ENCODE results near the gene TIAM2.

TIAM2 gene

DNA sequence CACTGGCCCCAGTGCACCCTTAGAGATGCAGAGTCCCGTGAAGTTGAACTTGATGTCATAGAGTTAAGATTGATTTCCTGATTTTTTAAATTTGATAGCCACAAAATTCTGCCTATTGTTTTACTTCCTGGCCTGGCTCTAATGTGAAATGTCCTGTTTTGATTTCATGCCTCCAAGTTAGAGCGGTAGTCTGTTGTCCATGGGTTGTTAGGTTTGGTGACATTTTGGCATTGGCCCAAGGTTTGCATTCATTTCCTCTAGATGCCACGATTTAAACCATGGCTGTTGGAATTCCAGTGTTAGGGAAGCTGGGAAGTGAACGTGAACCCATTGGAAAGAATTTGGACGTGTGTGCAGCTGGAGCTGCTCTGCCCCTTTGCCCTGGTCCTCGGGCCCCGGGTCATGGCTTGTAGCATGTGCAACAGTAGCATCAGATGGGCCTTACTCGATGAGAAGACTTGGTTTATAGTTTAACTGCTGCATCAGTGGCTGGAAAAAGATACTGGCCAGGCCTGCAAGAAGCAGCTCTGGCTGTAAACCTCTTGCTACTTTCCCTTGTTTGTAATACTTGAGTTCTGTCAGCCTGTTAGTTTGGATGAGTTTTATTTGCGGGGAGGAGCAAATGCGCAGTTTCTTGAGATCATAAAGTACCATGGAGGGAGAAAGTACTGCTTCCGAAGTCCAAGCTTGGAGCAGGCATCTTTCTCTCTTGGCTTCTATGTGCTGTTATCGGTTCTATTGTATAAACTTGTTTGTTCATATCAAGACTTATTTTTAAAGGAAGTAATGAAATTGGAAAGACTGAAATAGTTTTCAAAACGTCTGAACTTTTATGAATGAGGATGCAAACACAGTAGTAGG lies 147.3 kb downstream of the TIAM2 start:
- Histone ChIP-seq H3K27me3 (ENCODE audit: insufficient read depth, low read length) (no peaks in the 10 kb centered on the region), H3K4me3 (ENCODE audit: low read length) (peak overlapping the region; percentile 17; the same call in 1 of the 2 replicates), H3K27ac (ENCODE audit: low read length) (no peak overlapping the region), H3K9me3 (ENCODE audit: insufficient read depth, low read depth, low read length) (no peaks in the 10 kb centered on the region), H3K9ac (ENCODE audit: low read depth, low read length) (peak overlapping the region; percentile 18; the same call in 1 of the 2 replicates), H3K4me1 (ENCODE audit: insufficient read depth, low read length) (peaks cover 34% of the 10 kb centered on the region), H3K36me3 (ENCODE audit: insufficient read depth, low read depth, low read length) (peaks cover 8% of the 10 kb centered on the region; the same call in 1 of the 2 replicates)

DNA sequence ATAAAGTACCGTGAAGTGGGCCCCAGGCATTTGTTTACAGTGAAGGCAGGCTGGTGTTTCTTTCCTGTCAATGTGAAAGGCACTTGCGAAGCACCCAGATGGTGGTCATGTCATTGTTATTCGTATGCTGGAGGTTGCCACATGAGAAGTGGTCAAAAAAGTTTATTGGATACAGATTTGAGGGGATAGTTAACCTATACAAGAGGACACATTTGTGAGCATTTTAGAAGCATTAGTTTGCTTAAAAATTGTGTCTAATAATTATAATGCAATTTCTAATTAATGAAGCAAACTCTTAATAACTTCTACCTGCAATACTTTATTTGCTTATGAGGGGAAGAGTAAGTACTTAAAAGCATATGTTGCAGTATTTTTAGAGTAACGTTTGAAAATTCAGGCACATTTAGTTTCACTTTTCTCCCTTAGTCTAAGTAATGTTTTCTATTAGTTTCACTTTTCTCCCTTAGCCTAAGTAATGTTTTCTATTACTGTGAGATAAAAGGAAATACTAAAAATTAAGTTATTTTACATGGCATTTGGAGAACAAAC lies 148.0 kb downstream of the TIAM2 start:
- peak overlapping the region; percentile 66; the same call in 1 of the 2 replicates for H3K9ac ChIP-seq (ENCODE audit: low read depth, low read length)
- H3K4me1 ChIP-seq (ENCODE audit: insufficient read depth, low read length): peaks cover 38% of the 10 kb centered on the region
- no peaks in the 10 kb centered on the region for H3K27me3 ChIP-seq (ENCODE audit: insufficient read depth, low read length)
- peak overlapping the region; percentile 57 for H3K27ac ChIP-seq (ENCODE audit: low read length)
- H3K4me3 ChIP-seq (ENCODE audit: low read length): peak overlapping the region; percentile 17; the same call in 1 of the 2 replicates
- H3K36me3 ChIP-seq (ENCODE audit: insufficient read depth, low read depth, low read length): peaks cover 8% of the 10 kb centered on the region; the same call in 1 of the 2 replicates
- H3K9me3 ChIP-seq (ENCODE audit: insufficient read depth, low read depth, low read length): no peaks in the 10 kb centered on the region

DNA sequence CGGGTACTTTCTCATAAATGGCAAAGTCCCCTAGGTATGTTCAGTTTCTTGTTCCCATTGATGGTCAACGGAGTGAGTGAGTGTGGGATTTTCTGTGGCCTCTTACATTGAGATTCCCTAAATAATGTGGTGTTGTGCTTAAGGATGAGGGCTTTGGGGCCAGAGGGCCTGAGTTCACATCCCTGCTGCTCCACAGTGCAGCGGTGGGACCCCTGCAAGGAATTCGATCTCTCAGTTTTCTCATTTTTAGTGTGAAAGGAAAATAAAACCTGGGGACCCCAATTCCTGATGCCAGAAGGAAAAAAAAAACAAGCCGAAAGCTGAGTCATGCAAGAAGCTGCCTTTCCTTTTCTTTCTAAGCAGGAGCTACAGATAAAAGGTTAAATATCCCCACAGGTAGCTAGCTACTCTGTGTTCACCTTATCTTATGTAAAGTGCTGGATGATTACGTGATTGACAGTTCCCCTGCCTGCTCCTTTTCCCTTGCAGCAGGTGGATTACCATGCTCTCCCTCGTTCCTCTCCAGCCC lies 148.5 kb downstream of the TIAM2 start:
- H3K27me3 ChIP-seq (ENCODE audit: insufficient read depth, low read length): no peaks in the 10 kb centered on the region
- peaks cover 8% of the 10 kb centered on the region; the same call in 1 of the 2 replicates for H3K36me3 ChIP-seq (ENCODE audit: insufficient read depth, low read depth, low read length)
- H3K4me1 ChIP-seq (ENCODE audit: insufficient read depth, low read length): peaks cover 43% of the 10 kb centered on the region
- H3K9me3 ChIP-seq (ENCODE audit: insufficient read depth, low read depth, low read length): no peaks in the 10 kb centered on the region
- H3K9ac ChIP-seq (ENCODE audit: low read depth, low read length): peak overlapping the region; percentile 66; the same call in 1 of the 2 replicates
- peak overlapping the region; percentile 17; the same call in 1 of the 2 replicates for H3K4me3 ChIP-seq (ENCODE audit: low read length)
- H3K27ac ChIP-seq (ENCODE audit: low read length): peak overlapping the region; percentile 61

DNA sequence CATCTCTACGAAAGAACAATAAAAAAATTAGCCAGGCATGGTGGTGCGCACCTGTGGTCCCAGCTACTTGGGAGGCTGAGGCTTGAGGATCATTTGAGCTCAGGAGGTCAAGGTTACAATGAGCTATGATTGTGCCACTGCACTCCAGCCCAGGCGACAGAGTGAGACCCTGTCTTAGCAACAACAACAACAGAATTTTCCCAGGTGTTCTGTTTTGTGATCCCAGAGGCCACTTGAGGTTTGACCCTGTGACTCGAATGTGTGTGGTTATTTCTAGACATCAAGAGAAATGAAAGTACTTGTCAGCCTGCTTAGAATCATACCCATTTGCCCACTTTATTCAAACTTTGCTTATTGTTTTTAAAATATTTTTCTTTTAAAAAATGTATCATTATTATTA lies 151.1 kb downstream of the TIAM2 start:
- no peak overlapping the region for H3K9ac ChIP-seq (ENCODE audit: low read depth, low read length)
- peaks cover 47% of the 10 kb centered on the region for H3K4me1 ChIP-seq (ENCODE audit: insufficient read depth, low read length)
- peaks cover 12% of the 10 kb centered on the region; the same call in 1 of the 2 replicates for H3K36me3 ChIP-seq (ENCODE audit: insufficient read depth, low read depth, low read length)
- H3K9me3 ChIP-seq (ENCODE audit: insufficient read depth, low read depth, low read length): no peaks in the 10 kb centered on the region
- H3K27ac ChIP-seq (ENCODE audit: low read length): no peak overlapping the region
- H3K4me3 ChIP-seq (ENCODE audit: low read length): no peak overlapping the region
- no peaks in the 10 kb centered on the region for H3K27me3 ChIP-seq (ENCODE audit: insufficient read depth, low read length)

DNA sequence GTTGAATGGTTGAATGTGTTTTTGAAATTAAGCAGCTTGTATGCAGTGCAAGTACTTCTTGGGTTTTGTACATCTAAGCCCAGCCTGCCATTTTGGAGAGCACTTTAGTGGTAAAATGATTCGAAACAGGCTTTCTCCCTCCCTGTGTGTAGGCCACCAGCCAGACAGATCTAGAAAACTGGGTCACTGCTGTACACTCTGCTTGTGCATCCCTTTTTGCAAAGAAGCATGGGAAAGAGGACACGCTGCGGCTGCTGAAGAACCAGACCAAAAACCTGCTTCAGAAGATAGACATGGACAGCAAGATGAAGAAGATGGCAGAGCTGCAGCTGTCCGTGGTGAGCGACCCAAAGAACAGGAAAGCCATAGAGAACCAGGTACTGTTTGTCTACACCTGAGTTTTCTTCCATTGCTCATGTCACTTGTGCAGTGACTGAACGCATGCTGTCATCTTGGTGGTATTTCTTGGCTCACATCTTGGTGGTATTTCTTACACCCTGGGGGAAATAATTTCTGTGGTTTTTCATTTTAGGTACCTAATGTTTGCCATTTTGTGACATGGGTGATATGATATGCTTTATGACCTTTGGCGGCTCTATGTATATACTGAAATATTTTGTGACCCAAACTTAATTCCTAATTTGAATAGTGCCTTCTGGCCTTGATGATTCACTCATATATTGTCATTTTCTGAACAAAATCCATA lies 153.0 kb downstream of the TIAM2 start:
- H3K4me3 ChIP-seq (ENCODE audit: low read length): peak overlapping the region; percentile 45; the same call in 1 of the 2 replicates

DNA sequence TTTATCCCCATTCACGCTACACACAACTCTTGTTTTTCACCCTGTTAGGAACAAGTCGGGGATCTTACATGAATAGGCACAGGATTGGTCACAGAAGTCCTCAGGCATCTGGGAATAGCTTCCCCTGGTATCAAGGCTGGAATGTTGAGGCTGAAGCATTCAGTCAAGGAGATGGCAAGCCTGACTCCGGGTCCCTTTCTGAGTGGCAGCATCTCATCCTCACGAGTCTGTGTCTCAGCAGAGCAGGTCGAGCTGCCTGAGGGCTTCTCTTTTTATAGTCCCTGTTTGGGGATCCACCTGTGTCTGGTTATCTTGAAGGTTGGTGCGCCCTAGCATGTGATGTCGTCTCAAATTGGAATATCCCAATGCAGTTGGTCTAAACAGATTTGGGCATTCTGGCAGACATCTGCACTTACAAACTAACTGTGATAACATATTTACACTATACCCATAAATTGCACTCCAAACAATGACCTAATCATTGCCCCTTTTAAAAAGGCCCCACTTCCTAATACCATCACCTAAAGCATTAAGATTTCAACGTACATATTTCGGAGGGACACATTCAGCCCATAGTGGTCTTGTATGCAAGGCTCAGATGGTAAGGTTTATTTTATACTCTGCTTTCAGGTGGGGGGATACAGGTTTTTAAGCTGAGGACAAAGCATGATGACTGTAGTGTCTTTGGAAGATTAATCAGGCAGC lies 156.0 kb downstream of the TIAM2 start:
- Histone ChIP-seq H3K27me3 (ENCODE audit: insufficient read depth, low read length) (no peaks in the 10 kb centered on the region), H3K9ac (ENCODE audit: low read depth, low read length) (no peak overlapping the region), H3K4me1 (ENCODE audit: insufficient read depth, low read length) (peaks cover 17% of the 10 kb centered on the region), H3K4me3 (ENCODE audit: low read length) (no peak overlapping the region), H3K36me3 (ENCODE audit: insufficient read depth, low read depth, low read length) (0 out of 2 replicates have a peak, but pooled peaks cover 4% of the 10 kb centered on the region), H3K9me3 (ENCODE audit: insufficient read depth, low read depth, low read length) (no peaks in the 10 kb centered on the region), H3K27ac (ENCODE audit: low read length) (no peak overlapping the region)

More for the DNA sequence above, 153.0 kb downstream of the TIAM2 start:
- Histone ChIP-seq H3K9me3 (ENCODE audit: insufficient read depth, low read depth, low read length) (no peaks in the 10 kb centered on the region), H3K27me3 (ENCODE audit: insufficient read depth, low read length) (no peaks in the 10 kb centered on the region), H3K4me1 (ENCODE audit: insufficient read depth, low read length) (peaks cover 36% of the 10 kb centered on the region), H3K36me3 (ENCODE audit: insufficient read depth, low read depth, low read length) (peaks cover 12% of the 10 kb centered on the region; the same call in 1 of the 2 replicates), H3K9ac (ENCODE audit: low read depth, low read length) (no peak overlapping the region), H3K27ac (ENCODE audit: low read length) (no peak overlapping the region)

DNA sequence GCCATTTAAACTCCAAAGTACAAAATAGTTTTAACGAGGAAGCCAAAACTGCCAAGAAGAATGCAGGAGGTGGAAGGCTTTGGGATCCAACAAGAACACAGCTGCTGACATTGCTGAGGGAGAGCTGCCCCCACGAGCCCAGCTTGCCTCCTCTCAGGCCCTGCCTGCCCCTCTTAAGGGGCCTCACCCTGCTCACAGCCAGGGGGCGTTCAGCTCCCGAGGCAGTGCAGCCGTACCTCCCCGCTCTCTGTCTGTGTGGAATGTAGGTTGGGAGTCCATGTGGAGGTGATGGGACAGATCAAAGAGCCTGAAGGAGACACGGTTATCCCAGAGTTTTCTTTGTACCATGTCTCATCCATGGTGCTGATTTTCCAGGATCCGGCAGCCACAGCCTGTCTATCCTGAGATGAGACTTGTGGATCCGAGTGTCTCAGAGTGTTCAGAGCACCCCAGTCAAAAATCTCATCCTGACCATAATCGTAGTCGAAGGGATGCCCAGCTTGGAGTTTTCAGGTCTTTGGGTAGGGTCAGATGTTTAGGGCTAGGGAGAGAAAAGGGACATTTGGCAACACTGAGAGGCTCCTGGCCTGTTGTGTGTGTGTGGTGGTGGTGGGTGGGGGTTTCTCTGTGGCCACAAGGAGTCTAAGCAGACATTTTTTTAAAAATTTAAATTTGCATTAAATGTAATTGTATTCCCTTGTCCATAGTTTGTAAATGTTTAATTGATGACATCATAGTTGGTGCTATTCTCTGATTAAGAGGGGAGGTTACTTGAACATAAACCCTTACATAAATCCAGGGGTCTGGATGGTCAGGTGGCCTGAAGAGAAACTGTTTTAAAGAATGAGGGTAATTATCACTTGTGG lies 157.3 kb downstream of the TIAM2 start:
- H3K9me3 ChIP-seq (ENCODE audit: insufficient read depth, low read depth, low read length): no peaks in the 10 kb centered on the region
- peaks cover 17% of the 10 kb centered on the region for H3K4me1 ChIP-seq (ENCODE audit: insufficient read depth, low read length)
- no peaks in the 10 kb centered on the region for H3K27me3 ChIP-seq (ENCODE audit: insufficient read depth, low read length)
- H3K4me3 ChIP-seq (ENCODE audit: low read length): no peak overlapping the region
- no peak overlapping the region for H3K27ac ChIP-seq (ENCODE audit: low read length)
- 0 out of 2 replicates have a peak, but pooled peaks cover 4% of the 10 kb centered on the region for H3K36me3 ChIP-seq (ENCODE audit: insufficient read depth, low read depth, low read length)
- no peak overlapping the region for H3K9ac ChIP-seq (ENCODE audit: low read depth, low read length)

DNA sequence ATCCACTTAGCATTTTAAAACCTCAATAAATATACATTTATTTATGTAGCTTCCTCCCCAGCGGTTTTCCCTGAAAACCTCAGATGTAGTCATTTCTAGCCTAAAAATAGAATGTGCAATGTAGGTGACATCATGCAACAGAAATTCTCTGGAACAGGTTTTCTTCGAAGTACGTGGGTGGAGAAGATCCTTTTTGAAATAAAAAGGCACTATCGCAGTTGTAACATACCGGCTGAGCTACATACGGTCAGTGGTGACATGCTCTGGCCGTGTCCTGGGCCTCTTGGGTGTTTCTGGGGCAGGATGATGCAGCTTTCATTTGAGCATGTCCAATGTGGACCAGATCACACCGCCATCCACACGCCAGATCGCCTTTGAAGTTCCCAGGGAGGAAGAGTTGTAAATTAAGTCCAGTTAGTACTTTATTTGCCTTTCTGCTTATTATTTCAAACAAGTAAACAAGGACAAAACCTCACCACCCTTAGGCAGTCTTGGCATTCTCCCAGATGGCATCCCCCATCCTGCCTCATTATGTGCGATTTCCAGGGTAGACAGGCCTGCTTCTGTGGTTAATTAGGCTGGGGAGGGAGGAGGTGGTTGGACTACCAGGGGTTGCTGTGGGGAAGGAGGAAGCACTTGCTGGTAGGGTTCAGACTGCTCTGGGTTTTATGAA lies 159.2 kb downstream of the TIAM2 start:
- no peaks in the 10 kb centered on the region for H3K9me3 ChIP-seq (ENCODE audit: insufficient read depth, low read depth, low read length)
- no peaks in the 10 kb centered on the region for H3K27me3 ChIP-seq (ENCODE audit: insufficient read depth, low read length)
- H3K4me1 ChIP-seq (ENCODE audit: insufficient read depth, low read length): peaks cover 11% of the 10 kb centered on the region
- H3K9ac ChIP-seq (ENCODE audit: low read depth, low read length): no peak overlapping the region
- H3K36me3 ChIP-seq (ENCODE audit: insufficient read depth, low read depth, low read length): 0 out of 2 replicates have a peak, but pooled peaks cover 4% of the 10 kb centered on the region
- H3K4me3 ChIP-seq (ENCODE audit: low read length): no peak overlapping the region
- H3K27ac ChIP-seq (ENCODE audit: low read length): no peak overlapping the region

DNA sequence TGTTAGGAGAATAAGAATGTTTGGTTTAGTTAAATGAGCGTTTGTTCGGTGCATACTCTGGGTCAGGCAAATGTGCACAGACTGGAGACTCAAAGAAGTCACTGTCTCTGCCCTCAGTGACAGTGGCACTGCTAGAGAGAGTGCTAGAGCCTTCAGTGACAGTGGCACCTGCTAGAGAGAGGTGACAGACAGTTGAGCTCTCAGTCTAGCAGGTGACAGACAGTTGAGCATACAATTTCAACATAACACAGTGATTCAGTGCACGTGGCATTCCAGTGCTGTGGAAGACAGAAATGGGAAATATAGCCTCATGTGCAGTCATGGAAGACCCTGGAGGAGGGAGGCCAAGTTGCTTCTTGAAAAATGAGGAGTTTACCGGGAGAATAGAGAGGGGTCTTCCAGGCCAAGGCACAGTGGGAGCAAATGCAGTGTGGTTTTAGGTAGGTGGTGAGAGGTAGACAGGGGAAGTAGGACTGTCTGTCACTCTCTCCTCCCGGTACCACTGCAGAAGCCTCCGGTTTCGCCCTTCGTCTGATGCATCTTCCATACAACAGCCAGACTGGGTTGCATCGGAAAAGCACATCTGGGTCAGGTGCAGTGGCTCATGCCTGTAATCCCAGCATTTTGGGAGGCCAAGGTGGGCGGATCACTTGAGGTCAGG lies 160.8 kb downstream of the TIAM2 start:
- H3K27me3 ChIP-seq (ENCODE audit: insufficient read depth, low read length): no peaks in the 10 kb centered on the region
- 0 out of 2 replicates have a peak, but pooled peaks cover 1% of the 10 kb centered on the region for H3K36me3 ChIP-seq (ENCODE audit: insufficient read depth, low read depth, low read length)
- no peaks in the 10 kb centered on the region for H3K9me3 ChIP-seq (ENCODE audit: insufficient read depth, low read depth, low read length)
- no peak overlapping the region for H3K9ac ChIP-seq (ENCODE audit: low read depth, low read length)
- no peak overlapping the region for H3K27ac ChIP-seq (ENCODE audit: low read length)
- H3K4me3 ChIP-seq (ENCODE audit: low read length): no peak overlapping the region
- H3K4me1 ChIP-seq (ENCODE audit: insufficient read depth, low read length): peaks cover 10% of the 10 kb centered on the region

Measured in iPS-20b (cell line).